ENCODE data around the gene SPI1.
A peak's percentile ranks its signal among the peaks of the same experiment; 100 is the strongest.

The SPI1 gene

GRCh38 chr11:47332303-47332711, 46.0 kb downstream of the SPI1 start:
- DNase-seq (ENCODE audit: low read depth), result no peak
- no peak overlapping the region for H3K4me3 ChIP-seq (ENCODE audit: low read length)
- no peak for TF ChIP-seq CTCF (IDR thresholded peaks at IDR 0.05; ENCODE audit: insufficient read depth, low read depth, low read length, missing control alignments)

- TF ChIP-seq CTCF (IDR thresholded peaks at IDR 0.05; ENCODE audit: insufficient read depth, low read depth, low read length, missing control alignments), result no peak
- DNase-seq (ENCODE audit: low read depth), result peak; percentile 23
These were observed 46.7 kb downstream of the SPI1 start for GRCh38 chr11:47331454-47332302.

GRCh38 chr11:47329987-47330931, 48.1 kb downstream of the SPI1 start:
- no peak overlapping the region for H3K4me3 ChIP-seq (ENCODE audit: low read length)
- TF ChIP-seq CTCF (IDR thresholded peaks at IDR 0.05; ENCODE audit: insufficient read depth, low read depth, low read length, missing control alignments), result peak; percentile 25
- DNase-seq (ENCODE audit: low read depth), result peak; percentile 11

More at GRCh38 chr11:47331454-47332302, 46.7 kb downstream of the SPI1 start:
- H3K4me3 ChIP-seq (ENCODE audit: low read length), result no peak overlapping the region

GRCh38 chr11:47329431-47329986, 48.8 kb downstream of the SPI1 start:
- TF ChIP-seq CTCF (IDR thresholded peaks at IDR 0.05; ENCODE audit: insufficient read depth, low read depth, low read length, missing control alignments), result no peak
- no peak overlapping the region for H3K4me3 ChIP-seq (ENCODE audit: low read length)
- no peak for DNase-seq (ENCODE audit: low read depth)

- DNase-seq (ENCODE audit: low read depth), result no peak
These were observed 49.6 kb downstream of the SPI1 start for GRCh38 chr11:47328449-47329390.

More at GRCh38 chr11:47328449-47329390, 49.6 kb downstream of the SPI1 start:
- H3K4me3 ChIP-seq (ENCODE audit: low read length), result no peak overlapping the region
- TF ChIP-seq CTCF (IDR thresholded peaks at IDR 0.05; ENCODE audit: insufficient read depth, low read depth, low read length, missing control alignments), result no peak

All from epithelial cell of esophagus (primary cell).